Type B pancreatic cell (in vitro differentiated cells): Measurements from ENCODE around the gene P2RY11. TPM values are rescaled to one million over a fixed set of nuclear protein-coding genes. Genes with fewer than 3 reads are reported as not detected.

ENCODE experiments used
- DNase-seq: peaks from one replicate; pipeline ENCODE4 v3.0.0; 2021; ENCODE audit warnings: mixed read lengths; ENCODE audit not compliant: unreplicated experiment; ENCODE audit errors: extremely low spot score
- H3K27ac Mint-ChIP-seq: 2 replicates; pipeline ENCODE4 v1.8.0; 2021; ENCODE audit warnings: mild to moderate bottlenecking, mixed read lengths
- H3K27me3 Mint-ChIP-seq: 2 replicates; pipeline ENCODE4 v1.8.0; 2021; ENCODE audit warnings: mixed read lengths
- H3K36me3 Mint-ChIP-seq: 2 replicates; pipeline ENCODE4 v1.8.0; 2021; ENCODE audit warnings: mixed read lengths
- H3K4me1 Mint-ChIP-seq: one replicate; pipeline ENCODE4 v1.8.0; 2021; ENCODE audit warnings: mixed read lengths; ENCODE audit not compliant: unreplicated experiment
- H3K4me3 Mint-ChIP-seq: 2 replicates; pipeline ENCODE4 v1.8.0; 2021; ENCODE audit warnings: mild to moderate bottlenecking, mixed read lengths
- H3K9me3 Mint-ChIP-seq: 2 replicates; pipeline ENCODE4 v1.8.0; 2021; ENCODE audit warnings: mixed read lengths
- total RNA-seq: library from RNA; stranded (reverse); gene quantifications from 2 replicates; pipeline ENCODE4 v1.2.1, GENCODE V29; 2021; ENCODE audit warnings: low replicate concordance
- TF ChIP-seq, protein P1 (sequence below): fragments of 200-600 bp; sonication (generic); conservative IDR thresholded peaks from 2 replicates; pipeline ENCODE4 v1.5.0; 2021; ENCODE audit warnings: antibody characterized with exemption, mild to moderate bottlenecking

P2RY11 gene
- total RNA-seq, 1 donor from 2014 or later: 26.0 TPM

DNA sequence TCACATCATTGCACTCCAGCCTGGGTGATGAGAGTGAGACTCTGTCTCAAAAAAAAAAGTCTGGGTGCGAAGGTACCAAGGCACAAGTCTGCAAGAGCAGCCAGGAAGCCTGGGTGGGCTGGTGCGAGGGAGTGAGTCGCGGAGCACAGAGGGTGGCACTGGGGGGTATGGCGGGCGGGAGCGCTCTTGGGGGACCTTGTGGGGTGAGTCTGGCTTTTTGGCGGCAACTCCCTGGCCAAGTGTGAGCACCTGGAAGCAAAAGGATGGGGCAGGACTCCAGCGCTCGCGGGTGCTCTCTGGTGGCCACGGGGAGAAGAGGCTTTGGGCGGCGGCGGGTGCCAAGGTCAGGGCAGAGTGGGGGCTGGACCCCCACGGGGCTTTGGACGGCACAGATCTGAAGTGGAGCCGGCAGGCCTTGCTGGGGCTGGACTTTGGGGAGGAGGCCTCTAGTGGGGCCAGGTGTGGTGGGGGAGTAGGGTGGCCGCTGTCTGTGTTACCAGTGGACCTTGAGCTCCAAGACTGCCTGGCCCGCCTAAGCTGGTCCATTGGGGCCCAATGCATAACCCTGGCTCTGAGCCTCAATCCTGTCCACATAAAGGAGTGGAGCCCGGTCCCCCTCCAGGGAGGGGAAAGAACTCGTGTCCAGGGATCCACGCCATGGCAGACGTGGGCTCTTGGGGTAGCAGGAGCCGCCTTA lies 1.6 kb downstream of the P2RY11 start:
- no peaks in the 10 kb centered on the region for H3K36me3 Mint-ChIP-seq
- H3K4me3 Mint-ChIP-seq: peak overlapping the region; percentile 7
- H3K9me3 Mint-ChIP-seq: no peaks in the 10 kb centered on the region

DNA sequence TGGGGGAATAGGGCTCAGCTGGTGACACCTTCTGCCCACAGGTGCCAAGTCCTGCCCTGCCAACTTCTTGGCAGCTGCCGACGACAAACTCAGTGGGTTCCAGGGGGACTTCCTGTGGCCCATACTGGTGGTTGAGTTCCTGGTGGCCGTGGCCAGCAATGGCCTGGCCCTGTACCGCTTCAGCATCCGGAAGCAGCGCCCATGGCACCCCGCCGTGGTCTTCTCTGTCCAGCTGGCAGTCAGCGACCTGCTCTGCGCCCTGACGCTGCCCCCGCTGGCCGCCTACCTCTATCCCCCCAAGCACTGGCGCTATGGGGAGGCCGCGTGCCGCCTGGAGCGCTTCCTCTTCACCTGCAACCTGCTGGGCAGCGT lies 2.1 kb downstream of the P2RY11 start:
- Mint-ChIP-seq H3K9me3 (no peaks in the 10 kb centered on the region), H3K4me3 (no peak overlapping the region), H3K27me3 (no peaks in the 10 kb centered on the region), H3K4me1 (peaks cover 4% of the 10 kb centered on the region), H3K36me3 (no peaks in the 10 kb centered on the region), H3K27ac (no peak overlapping the region)
- DNase-seq: no peak
- TF ChIP-seq, protein P1, sequence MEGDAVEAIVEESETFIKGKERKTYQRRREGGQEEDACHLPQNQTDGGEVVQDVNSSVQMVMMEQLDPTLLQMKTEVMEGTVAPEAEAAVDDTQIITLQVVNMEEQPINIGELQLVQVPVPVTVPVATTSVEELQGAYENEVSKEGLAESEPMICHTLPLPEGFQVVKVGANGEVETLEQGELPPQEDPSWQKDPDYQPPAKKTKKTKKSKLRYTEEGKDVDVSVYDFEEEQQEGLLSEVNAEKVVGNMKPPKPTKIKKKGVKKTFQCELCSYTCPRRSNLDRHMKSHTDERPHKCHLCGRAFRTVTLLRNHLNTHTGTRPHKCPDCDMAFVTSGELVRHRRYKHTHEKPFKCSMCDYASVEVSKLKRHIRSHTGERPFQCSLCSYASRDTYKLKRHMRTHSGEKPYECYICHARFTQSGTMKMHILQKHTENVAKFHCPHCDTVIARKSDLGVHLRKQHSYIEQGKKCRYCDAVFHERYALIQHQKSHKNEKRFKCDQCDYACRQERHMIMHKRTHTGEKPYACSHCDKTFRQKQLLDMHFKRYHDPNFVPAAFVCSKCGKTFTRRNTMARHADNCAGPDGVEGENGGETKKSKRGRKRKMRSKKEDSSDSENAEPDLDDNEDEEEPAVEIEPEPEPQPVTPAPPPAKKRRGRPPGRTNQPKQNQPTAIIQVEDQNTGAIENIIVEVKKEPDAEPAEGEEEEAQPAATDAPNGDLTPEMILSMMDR: no peak

More for the DNA sequence above, 1.6 kb downstream of the P2RY11 start:
- TF ChIP-seq, protein P1: peak; percentile 73
- H3K27me3 Mint-ChIP-seq: no peaks in the 10 kb centered on the region
- peak overlapping the region; percentile 36 for H3K27ac Mint-ChIP-seq
- H3K4me1 Mint-ChIP-seq: peaks cover 4% of the 10 kb centered on the region
- DNase-seq: no peak

DNA sequence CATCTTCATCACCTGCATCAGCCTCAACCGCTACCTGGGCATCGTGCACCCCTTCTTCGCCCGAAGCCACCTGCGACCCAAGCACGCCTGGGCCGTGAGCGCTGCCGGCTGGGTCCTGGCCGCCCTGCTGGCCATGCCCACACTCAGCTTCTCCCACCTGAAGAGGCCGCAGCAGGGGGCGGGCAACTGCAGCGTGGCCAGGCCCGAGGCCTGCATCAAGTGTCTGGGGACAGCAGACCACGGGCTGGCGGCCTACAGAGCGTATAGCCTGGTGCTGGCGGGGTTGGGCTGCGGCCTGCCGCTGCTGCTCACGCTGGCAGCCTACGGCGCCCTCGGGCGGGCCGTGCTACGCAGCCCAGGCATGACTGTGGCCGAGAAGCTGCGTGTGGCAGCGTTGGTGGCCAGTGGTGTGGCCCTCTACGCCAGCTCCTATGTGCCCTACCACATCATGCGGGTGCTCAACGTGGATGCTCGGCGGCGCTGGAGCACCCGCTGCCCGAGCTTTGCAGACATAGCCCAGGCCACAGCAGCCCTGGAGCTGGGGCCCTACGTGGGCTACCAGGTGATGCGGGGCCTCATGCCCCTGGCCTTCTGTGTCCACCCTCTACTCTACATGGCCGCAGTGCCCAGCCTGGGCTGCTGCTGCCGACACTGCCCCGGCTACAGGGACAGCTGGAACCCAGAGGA lies 2.6 kb downstream of the P2RY11 start:
- H3K27ac Mint-ChIP-seq: no peak overlapping the region

DNA sequence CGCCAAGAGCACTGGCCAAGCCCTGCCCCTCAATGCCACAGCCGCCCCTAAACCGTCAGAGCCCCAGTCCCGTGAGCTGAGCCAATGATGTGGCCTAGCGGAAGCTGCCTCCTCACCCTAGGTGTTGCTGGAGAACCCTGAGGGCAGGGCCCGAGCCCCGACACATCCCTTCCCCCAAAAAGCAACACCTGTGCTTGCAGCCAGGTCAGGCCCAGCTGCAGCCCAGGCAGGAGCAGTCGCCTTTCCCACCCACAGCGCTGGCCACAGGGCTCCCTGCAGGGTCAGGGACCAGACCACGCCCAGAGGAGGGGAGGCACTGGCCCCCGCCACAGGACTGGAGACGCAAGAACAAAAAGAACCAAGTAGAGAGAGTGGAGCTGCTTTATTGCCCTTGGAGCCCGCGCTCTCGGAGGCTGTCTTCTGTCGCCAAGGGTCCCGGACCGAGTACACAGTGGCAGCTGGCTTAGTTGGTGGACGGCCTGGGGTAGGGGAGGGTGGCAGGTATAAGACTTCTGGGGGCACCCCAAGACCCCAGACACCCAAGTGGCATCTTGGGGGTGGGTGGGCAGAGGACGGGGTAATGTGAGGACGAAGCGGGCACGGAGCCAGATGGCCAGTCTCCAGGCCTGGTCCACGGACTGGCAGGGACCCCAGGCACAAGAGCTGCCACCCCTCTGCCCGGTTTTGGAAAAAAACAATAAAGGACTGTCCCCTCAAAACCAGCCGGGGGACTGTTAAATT lies 3.3 kb downstream of the P2RY11 start:
- no peak overlapping the region for H3K4me3 Mint-ChIP-seq
- H3K27ac Mint-ChIP-seq: no peak overlapping the region
- H3K36me3 Mint-ChIP-seq: no peaks in the 10 kb centered on the region
- no peaks in the 10 kb centered on the region for H3K27me3 Mint-ChIP-seq
- no peaks in the 10 kb centered on the region for H3K9me3 Mint-ChIP-seq
- TF ChIP-seq, protein P1: no peak
- no peak for DNase-seq
- H3K4me1 Mint-ChIP-seq: peaks cover 4% of the 10 kb centered on the region

More for the DNA sequence above, 2.6 kb downstream of the P2RY11 start:
- Mint-ChIP-seq H3K4me1 (peaks cover 4% of the 10 kb centered on the region), H3K4me3 (no peak overlapping the region), H3K9me3 (no peaks in the 10 kb centered on the region), H3K36me3 (no peaks in the 10 kb centered on the region), H3K27me3 (no peaks in the 10 kb centered on the region)
- DNase-seq: no peak
- TF ChIP-seq, protein P1: no peak

DNA sequence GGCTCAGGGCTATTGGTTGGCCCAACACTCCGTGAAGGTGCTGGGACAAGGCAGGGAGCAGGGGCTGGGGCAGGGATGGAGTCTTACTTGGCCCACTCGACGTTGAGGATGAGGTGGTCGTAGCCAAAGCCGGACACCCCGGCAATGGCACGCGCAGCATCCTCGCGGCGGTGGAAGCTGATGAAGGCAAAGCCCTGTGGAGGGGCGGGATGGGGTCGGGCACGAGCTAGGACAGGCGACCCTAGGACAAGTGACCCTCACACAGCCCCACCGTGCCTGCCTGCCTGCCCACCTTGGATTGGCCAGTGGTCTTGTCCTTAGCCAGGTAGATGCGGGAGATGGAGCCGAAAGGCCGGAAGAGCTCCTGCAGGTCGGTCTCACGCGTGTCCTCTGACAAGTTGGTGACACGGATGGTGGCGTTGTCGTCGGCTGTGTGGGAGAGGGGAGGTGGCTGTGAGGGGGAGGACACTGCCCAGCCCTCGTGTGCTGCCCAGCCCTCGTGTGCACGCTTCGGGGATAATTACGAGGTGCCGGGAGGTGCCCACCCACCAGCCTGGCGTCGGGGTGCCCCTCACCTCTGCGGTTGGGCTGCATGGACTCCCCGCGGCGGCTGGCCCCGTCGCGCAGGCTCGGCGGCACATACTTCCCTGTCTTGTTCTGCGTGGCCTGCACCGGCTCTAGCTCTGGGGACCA lies 4.0 kb downstream of the P2RY11 start:
- H3K9me3 Mint-ChIP-seq: no peaks in the 10 kb centered on the region
- H3K27me3 Mint-ChIP-seq: no peaks in the 10 kb centered on the region
- DNase-seq: no peak
- TF ChIP-seq, protein P1: no peak
- H3K4me1 Mint-ChIP-seq: peaks cover 4% of the 10 kb centered on the region
- H3K4me3 Mint-ChIP-seq: no peak overlapping the region
- no peaks in the 10 kb centered on the region for H3K36me3 Mint-ChIP-seq
- H3K27ac Mint-ChIP-seq: peak overlapping the region; percentile 31
